Measurements from ENCODE around the gene PRDX2. TPM values are rescaled to one million over a fixed set of nuclear protein-coding genes. Genes with fewer than 3 reads are reported as not detected.
A peak's percentile ranks its signal among the peaks of the same experiment; 100 is the strongest.

Gene PRDX2
- polyA plus RNA-seq, 1 of the 3 experiments (the other 2 are of a cell fraction), result 341 TPM

DNA sequence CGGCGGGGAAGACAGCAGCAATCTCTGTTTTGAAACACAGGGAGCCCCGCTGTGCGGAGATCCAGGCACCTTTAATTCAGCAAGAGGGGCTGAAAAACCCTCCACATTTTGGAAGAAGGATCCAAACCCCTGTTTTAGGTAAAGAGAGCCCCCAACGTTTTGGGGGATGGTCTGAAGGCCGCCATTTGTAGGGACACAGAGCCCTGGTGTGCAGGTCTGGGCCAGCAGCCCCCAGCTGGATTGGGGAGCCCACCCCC, 22.8 kb downstream of the PRDX2 start:
- peak overlapping the region; percentile 80 for H2AFZ ChIP-seq (ENCODE audit: low read depth)
- peak overlapping the region; percentile 91 for H3K4me2 ChIP-seq
- peak overlapping the region in 1 of 2 experiments; percentile 52; a peak in 2 of 4 replicates for H3K4me3 ChIP-seq (ENCODE audit: low read depth in 2 of 2, low read length in 1 of 2)

DNA sequence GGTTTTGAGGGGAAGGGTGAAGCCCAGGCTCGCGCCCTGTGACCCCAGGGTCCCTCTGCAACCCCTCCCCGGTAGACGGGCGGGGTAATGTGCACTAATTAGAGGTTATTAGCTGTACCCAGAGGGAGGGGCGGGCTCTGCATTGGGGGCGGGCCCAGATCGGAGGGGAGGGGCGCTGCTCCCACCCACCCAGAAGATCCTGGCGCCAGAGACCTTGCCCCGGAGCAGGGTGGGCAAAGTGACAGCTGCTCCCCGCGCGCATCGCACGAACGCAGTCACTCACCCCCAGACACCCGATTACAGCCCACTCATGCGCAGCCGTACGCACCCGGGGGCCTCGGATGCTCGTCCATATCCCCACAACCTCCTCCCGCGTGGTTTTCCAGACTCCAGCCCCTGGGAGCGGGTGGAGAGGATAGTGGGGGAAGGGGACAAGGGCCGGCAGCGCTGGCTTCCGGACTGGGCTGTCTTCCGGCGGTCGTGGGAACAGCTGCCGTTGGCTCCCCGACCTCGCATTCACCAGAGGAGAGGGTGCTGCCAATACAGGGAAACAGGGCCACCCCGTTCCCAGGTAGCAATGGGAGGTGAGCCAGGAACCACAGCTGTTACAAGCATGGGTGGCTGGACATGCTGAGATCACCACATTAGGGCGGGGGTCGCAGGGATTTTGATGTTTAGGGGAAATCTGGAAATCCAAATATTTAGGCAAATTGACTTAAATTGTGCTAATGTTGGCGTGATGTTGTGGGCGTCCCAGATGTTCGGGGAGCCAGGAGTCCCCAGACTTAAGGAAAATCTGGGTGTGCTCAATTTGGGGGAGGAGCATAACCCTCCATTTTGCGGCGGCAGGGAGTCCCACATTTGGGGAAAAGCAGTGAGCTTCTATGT, 23.3 kb downstream of the PRDX2 start:
- 4% methylated on average over 27 of the region's 44 CpGs for WGBS (ENCODE audit: low lambda C conversion rate)
- peak overlapping the region; percentile 80 for H2AFZ ChIP-seq (ENCODE audit: low read depth)
- no peaks in the 10 kb centered on the region for H3K79me2 ChIP-seq (ENCODE audit: insufficient read depth)
- H3K9me3 ChIP-seq, result no peaks in the 10 kb centered on the region
- H3F3A ChIP-seq (replicated peaks; ENCODE audit: insufficient read depth), result peaks cover 40% of the 10 kb centered on the region
- H4K20me1 ChIP-seq (ENCODE audit: insufficient read depth), result no peaks in the 10 kb centered on the region
- H3K36me3 ChIP-seq (replicated peaks in 1 of 2; ENCODE audit: control insufficient read depth in 1 of 2, insufficient read depth in 2 of 2, low read length in 1 of 2), result no peaks in the 10 kb centered on the region
- CTCF ChIA-PET, result interaction anchor here (0.8 to 12.1 kb wide), 26 partner anchors 10 to 313 kb away, joined by 3 to 447 read pairs (median 4); partner anchors contain the start of genes GET3, JUNB, MAST1 and PRDX2
- H3K27me3 ChIP-seq (ENCODE audit: insufficient read depth), result no peaks in the 10 kb centered on the region
- peak overlapping the region; percentile 90 to 98 for H3K27ac ChIP-seq (ENCODE audit: low read depth in 2 of 2, low read length in 1 of 2)
- peak overlapping the region; percentile 52 to 64 for H3K4me3 ChIP-seq (ENCODE audit: low read depth in 2 of 2, low read length in 1 of 2)
- H3K9ac ChIP-seq, result peak overlapping the region; percentile 51
- peak overlapping the region; percentile 91 for H3K4me2 ChIP-seq
- POLR2A ChIA-PET, result interaction anchor here (1.0 to 3.5 kb wide), 8 partner anchors 10 to 69 kb away, joined by 3 to 88 read pairs (median 5); partner anchors contain the start of gene JUNB
- peak; percentile 76 for DNase-seq
- H3K9me2 ChIP-seq, result no peaks in the 10 kb centered on the region
- H3K4me1 ChIP-seq (ENCODE audit: control insufficient read depth in 1 of 2, insufficient read depth in 2 of 2, low read depth in 1 of 2, low read length in 1 of 2), result peaks cover 29 to 40% of the 10 kb centered on the region in 2 experiments; a peak in 3 of 4 replicates
- TF ChIP-seq, protein P1, sequence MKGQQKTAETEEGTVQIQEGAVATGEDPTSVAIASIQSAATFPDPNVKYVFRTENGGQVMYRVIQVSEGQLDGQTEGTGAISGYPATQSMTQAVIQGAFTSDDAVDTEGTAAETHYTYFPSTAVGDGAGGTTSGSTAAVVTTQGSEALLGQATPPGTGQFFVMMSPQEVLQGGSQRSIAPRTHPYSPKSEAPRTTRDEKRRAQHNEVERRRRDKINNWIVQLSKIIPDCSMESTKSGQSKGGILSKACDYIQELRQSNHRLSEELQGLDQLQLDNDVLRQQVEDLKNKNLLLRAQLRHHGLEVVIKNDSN (IDR thresholded peaks at IDR 0.05; ENCODE audit: borderline replicate concordance, low read depth), result no peak
- TF ChIP-seq, protein P2, sequence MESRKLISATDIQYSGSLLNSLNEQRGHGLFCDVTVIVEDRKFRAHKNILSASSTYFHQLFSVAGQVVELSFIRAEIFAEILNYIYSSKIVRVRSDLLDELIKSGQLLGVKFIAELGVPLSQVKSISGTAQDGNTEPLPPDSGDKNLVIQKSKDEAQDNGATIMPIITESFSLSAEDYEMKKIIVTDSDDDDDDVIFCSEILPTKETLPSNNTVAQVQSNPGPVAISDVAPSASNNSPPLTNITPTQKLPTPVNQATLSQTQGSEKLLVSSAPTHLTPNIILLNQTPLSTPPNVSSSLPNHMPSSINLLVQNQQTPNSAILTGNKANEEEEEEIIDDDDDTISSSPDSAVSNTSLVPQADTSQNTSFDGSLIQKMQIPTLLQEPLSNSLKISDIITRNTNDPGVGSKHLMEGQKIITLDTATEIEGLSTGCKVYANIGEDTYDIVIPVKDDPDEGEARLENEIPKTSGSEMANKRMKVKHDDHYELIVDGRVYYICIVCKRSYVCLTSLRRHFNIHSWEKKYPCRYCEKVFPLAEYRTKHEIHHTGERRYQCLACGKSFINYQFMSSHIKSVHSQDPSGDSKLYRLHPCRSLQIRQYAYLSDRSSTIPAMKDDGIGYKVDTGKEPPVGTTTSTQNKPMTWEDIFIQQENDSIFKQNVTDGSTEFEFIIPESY (IDR thresholded peaks at IDR 0.05; ENCODE audit: borderline replicate concordance, low read depth), result no peak
- TF ChIP-seq, protein P3, sequence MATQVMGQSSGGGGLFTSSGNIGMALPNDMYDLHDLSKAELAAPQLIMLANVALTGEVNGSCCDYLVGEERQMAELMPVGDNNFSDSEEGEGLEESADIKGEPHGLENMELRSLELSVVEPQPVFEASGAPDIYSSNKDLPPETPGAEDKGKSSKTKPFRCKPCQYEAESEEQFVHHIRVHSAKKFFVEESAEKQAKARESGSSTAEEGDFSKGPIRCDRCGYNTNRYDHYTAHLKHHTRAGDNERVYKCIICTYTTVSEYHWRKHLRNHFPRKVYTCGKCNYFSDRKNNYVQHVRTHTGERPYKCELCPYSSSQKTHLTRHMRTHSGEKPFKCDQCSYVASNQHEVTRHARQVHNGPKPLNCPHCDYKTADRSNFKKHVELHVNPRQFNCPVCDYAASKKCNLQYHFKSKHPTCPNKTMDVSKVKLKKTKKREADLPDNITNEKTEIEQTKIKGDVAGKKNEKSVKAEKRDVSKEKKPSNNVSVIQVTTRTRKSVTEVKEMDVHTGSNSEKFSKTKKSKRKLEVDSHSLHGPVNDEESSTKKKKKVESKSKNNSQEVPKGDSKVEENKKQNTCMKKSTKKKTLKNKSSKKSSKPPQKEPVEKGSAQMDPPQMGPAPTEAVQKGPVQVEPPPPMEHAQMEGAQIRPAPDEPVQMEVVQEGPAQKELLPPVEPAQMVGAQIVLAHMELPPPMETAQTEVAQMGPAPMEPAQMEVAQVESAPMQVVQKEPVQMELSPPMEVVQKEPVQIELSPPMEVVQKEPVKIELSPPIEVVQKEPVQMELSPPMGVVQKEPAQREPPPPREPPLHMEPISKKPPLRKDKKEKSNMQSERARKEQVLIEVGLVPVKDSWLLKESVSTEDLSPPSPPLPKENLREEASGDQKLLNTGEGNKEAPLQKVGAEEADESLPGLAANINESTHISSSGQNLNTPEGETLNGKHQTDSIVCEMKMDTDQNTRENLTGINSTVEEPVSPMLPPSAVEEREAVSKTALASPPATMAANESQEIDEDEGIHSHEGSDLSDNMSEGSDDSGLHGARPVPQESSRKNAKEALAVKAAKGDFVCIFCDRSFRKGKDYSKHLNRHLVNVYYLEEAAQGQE (IDR thresholded peaks at IDR 0.05; ENCODE audit: low read depth, low read length), result no peak
- TF ChIP-seq POLR2AphosphoS5 (IDR thresholded peaks at IDR 0.05; ENCODE audit: low read depth, low read length) (0 out of 2 replicates have a peak, but pooled peaks have one; percentile 17), GABPA (IDR thresholded peaks at IDR 0.05; ENCODE audit: low read depth) (peak; percentile 66)
- TF ChIP-seq, protein P4, sequence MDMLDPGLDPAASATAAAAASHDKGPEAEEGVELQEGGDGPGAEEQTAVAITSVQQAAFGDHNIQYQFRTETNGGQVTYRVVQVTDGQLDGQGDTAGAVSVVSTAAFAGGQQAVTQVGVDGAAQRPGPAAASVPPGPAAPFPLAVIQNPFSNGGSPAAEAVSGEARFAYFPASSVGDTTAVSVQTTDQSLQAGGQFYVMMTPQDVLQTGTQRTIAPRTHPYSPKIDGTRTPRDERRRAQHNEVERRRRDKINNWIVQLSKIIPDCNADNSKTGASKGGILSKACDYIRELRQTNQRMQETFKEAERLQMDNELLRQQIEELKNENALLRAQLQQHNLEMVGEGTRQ (IDR thresholded peaks at IDR 0.05; ENCODE audit: borderline replicate concordance, low read depth, low read length), result no peak

More for the DNA sequence above, 22.8 kb downstream of the PRDX2 start:
- Histone ChIP-seq H3F3A (replicated peaks; ENCODE audit: insufficient read depth) (peaks cover 39% of the 10 kb centered on the region), H3K9ac (peak overlapping the region; percentile 51; the same call in 1 of the 2 replicates), H4K20me1 (ENCODE audit: insufficient read depth) (no peaks in the 10 kb centered on the region), H3K27me3 (ENCODE audit: insufficient read depth) (no peaks in the 10 kb centered on the region), H3K4me1 (ENCODE audit: control insufficient read depth in 1 of 2, insufficient read depth in 2 of 2, low read depth in 1 of 2, low read length in 1 of 2) (peaks cover 31 to 45% of the 10 kb centered on the region in 2 experiments; a peak in 3 of 4 replicates), H3K9me2 (no peaks in the 10 kb centered on the region), H3K79me2 (ENCODE audit: insufficient read depth) (no peaks in the 10 kb centered on the region), H3K9me3 (no peaks in the 10 kb centered on the region), H3K36me3 (replicated peaks in 1 of 2; ENCODE audit: control insufficient read depth in 1 of 2, insufficient read depth in 2 of 2, low read length in 1 of 2) (no peaks in the 10 kb centered on the region), H3K27ac (ENCODE audit: low read depth in 2 of 2, low read length in 1 of 2) (peak overlapping the region; percentile 90 to 98)
- DNase-seq, result no peak
- TF ChIP-seq, protein P5, sequence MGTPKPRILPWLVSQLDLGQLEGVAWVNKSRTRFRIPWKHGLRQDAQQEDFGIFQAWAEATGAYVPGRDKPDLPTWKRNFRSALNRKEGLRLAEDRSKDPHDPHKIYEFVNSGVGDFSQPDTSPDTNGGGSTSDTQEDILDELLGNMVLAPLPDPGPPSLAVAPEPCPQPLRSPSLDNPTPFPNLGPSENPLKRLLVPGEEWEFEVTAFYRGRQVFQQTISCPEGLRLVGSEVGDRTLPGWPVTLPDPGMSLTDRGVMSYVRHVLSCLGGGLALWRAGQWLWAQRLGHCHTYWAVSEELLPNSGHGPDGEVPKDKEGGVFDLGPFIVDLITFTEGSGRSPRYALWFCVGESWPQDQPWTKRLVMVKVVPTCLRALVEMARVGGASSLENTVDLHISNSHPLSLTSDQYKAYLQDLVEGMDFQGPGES (IDR thresholded peaks at IDR 0.05; ENCODE audit: low read depth, low read length), result no peak
- TF ChIP-seq, protein P2 (IDR thresholded peaks at IDR 0.05; ENCODE audit: borderline replicate concordance, low read depth), result no peak
- TF ChIP-seq MXI1 (IDR thresholded peaks at IDR 0.05; ENCODE audit: low read depth, low read length) (no peak), RCOR1 (IDR thresholded peaks at IDR 0.05; ENCODE audit: low read length) (no peak), CHD2 (IDR thresholded peaks at IDR 0.05; ENCODE audit: low read length, partially characterized antibody) (no peak)
- ChIA-PET CTCF (interaction anchor here (1.0 to 12.1 kb wide), 15 partner anchors 9 to 313 kb away, joined by 3 to 447 read pairs (median 8); partner anchors contain the start of genes JUNB, MAST1, PRDX2 and RNASEH2A), POLR2A (interaction anchor here (1.0 to 3.5 kb wide), 5 partner anchors 9 to 22 kb away, joined by 3 to 88 read pairs (median 5); partner anchors contain the start of gene JUNB)
- WGBS (ENCODE audit: low lambda C conversion rate), result 44% methylated on average over 6 of the region's 6 CpGs
